GM12878 (cell line): ENCODE data around the gene HIVEP3. TPM values are rescaled to one million over a fixed set of nuclear protein-coding genes. Genes with fewer than 3 reads are reported as not detected.

Experiments
- ASH2L ChIP-seq: fragments of 300-600, 200-600 bp; sonication (generic); IDR thresholded peaks from 2 replicates; pipeline ENCODE4 v1.6.1; 2017; ENCODE audit warnings: low read depth, mild to moderate bottlenecking, borderline replicate concordance
- CHD1 ChIP-seq: IDR thresholded peaks from 2 replicates; pipeline ENCODE4 v1.6.1; 2012; ENCODE audit warnings: low read depth, low read length, improper control_type of control experiment
- EGR1 ChIP-seq, 2 experiments: IDR thresholded peaks; 1 replicate in 1 of 2; 2 replicates in 1 of 2; pipeline ENCODE4 v1.6.1; 2011 to 2012; ENCODE audit warnings: low read depth in 2 of 2, low read length in 2 of 2, borderline replicate concordance in 1 of 2, mild to moderate bottlenecking in 1 of 2, moderate library complexity in 1 of 2
- HDAC6 ChIP-seq: fragments of 200-600 bp; sonication (generic); IDR thresholded peaks from one replicate; pipeline ENCODE4 v1.8.0; 2017; ENCODE audit warnings: antibody characterized with exemption; ENCODE audit not compliant: unreplicated experiment
- IRF4 ChIP-seq: IDR thresholded peaks from 2 replicates; pipeline ENCODE4 v1.6.1; 2011; ENCODE audit warnings: low read depth, low read length
- NBN ChIP-seq: fragments of 450-650 bp; IDR thresholded peaks from 2 replicates; pipeline ENCODE4 v1.6.1; 2016
- NRF1 ChIP-seq: conservative IDR thresholded peaks from 2 replicates; pipeline ENCODE4 v1.6.1; 2011; ENCODE audit warnings: mild to moderate bottlenecking, low read depth, low read length, improper control_type of control experiment
- SRF ChIP-seq, 2 experiments: IDR thresholded peaks; 2 replicates each; pipeline ENCODE4 v1.6.1; 2011; ENCODE audit warnings: low read depth in 2 of 2, low read length in 2 of 2, mild to moderate bottlenecking in 1 of 2, moderate library complexity in 1 of 2
- STAT3 ChIP-seq: IDR thresholded peaks from 2 replicates; pipeline ENCODE4 v1.6.1; 2011; ENCODE audit warnings: low read depth, low read length, improper control_type of control experiment
- ZSCAN29 ChIP-seq: fragments of 450-650 bp; IDR thresholded peaks from 2 replicates; pipeline ENCODE4 v1.6.1; 2017; ENCODE audit warnings: mild to moderate bottlenecking, moderate library complexity
- polyA plus RNA-seq, 11 experiments: library from polyadenylated mRNA; depleted of rRNA in 4 of 11; unstranded in 6 of 11; stranded (reverse) in 5 of 11; fragments of >200 nt; fragmentation: Nextera tagmentation in 4 of 11; fragmentation: Illumina TruSeq in 1 of 11; extraction: Ambion mirVana in 4 of 11; extraction: Trizol in 1 of 11; gene quantifications; 1 replicate in 1 of 11; 2 replicates in 10 of 11; pipeline versions ENCODE4 v1.2.1 to v1.2.3, GENCODE V29; 2011 to 2016; ENCODE audit warnings: inconsistent platforms in 2 of 11, missing spikeins in 2 of 11, low read depth in 1 of 11
- total RNA-seq, 4 experiments: library from RNA; depleted of rRNA in 3 of 4; stranded (reverse); fragments of >200 nt in 3 of 4; fragmentation: Illumina TruSeq in 1 of 4; extraction: Trizol in 1 of 4; gene quantifications; 2 replicates each; pipeline versions ENCODE4 v1.2.1 to v1.2.3, GENCODE V29; 2013 to 2021
- TF ChIP-seq, protein P1 (sequence below): fragments of 150-350 bp; IDR thresholded peaks from 2 replicates; pipeline ENCODE4 v1.6.1; 2016; ENCODE audit warnings: low read depth, low read length
- TF ChIP-seq, protein P2 (sequence below): fragments of 450-650 bp; formaldehyde crosslinking; IDR thresholded peaks from 2 replicates; pipeline ENCODE4 v1.4.0; 2022; ENCODE audit warnings: mild to moderate bottlenecking, moderate library complexity
- TF ChIP-seq, protein P3 (sequence below): fragments of 150-350 bp; IDR thresholded peaks from 2 replicates; pipeline ENCODE4 v1.6.1; 2014; ENCODE audit warnings: mild to moderate bottlenecking, low read depth, low read length
- TF ChIP-seq, protein P4 (sequence below): fragments of 450-650 bp; IDR thresholded peaks from 2 replicates; pipeline ENCODE4 v1.6.1; 2018; ENCODE audit warnings: borderline replicate concordance, mild to moderate bottlenecking; ENCODE audit not compliant: partially characterized antibody
- TF ChIP-seq, protein P5 (sequence below): IDR thresholded peaks from 2 replicates; pipeline ENCODE4 v1.6.1; 2012; ENCODE audit warnings: low read depth, low read length, improper control_type of control experiment
- TF ChIP-seq, protein P6 (sequence below): fragments of 450-650 bp; IDR thresholded peaks from 2 replicates; pipeline ENCODE4 v1.6.1; 2016; ENCODE audit warnings: mild to moderate bottlenecking

The HIVEP3 gene
- total and polyA plus RNA-seq, 10 of the 15 experiments (the other 5 are each of a cell fraction or from before 2014, with no cell fraction given), result 1.8 to 13.6 (median 3.8) TPM

DNA sequence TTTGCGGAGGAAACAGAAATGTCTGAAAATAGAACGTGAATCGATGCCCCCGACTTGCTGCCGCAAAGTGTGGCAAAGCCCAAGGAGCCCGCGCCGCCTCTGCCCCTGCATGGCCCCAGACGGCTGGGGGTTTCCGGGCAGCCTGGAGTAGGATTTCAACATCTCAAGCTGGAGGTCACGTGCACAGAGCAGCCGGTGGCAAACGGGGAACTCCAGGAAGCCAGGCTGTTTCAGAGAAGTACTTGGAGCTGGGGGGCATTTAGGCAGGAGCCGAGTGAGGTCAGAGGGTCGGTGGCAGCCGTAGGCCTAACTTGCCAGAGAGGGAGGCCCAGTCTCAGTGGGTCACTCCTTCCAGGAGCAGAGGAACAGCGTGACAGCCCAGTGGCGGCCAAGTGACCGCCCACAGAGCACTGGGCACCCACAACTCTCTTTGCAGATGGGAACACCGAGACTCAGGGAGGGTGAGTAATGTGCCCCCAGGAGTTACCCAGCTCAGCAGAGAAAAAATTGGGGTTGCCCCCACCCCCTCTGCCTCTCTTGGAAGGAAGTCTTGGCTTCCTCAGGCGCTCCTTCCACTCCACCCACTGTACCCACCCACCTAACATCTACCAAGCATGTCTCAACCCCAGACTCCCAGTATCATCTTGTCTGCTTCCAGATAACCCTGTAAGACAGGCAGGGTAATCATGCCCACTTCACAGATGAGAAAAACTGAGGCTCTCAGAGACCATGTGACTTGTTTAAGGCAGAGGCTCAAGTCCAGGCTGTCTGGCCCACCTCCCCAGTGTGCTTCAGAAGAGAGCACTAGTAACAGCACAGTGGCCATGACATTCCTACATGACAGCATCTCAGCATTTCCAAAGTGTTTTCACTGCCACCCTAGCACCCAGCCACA lies 179.4 kb downstream of the HIVEP3 start (continued):
- TF ChIP-seq CHD1 (no peak), EGR1 (IDR thresholded peaks at IDR 0.05; ENCODE audit: borderline replicate concordance in 1 of 2, low read depth in 2 of 2, low read length in 2 of 2) (peak in 1 of 2 experiments; percentile 59; a peak in 2 of 3 replicates), STAT3 (no peak), ZSCAN29 (no peak), ASH2L (no peak), IRF4 (peak; percentile 16; the same call in 1 of the 2 replicates), SRF (IDR thresholded peaks at IDR 0.05; ENCODE audit: low read depth in 2 of 2, low read length in 2 of 2) (no peak), NBN (no peak), HDAC6 (no peak), NRF1 (no peak)
- TF ChIP-seq, protein P1, sequence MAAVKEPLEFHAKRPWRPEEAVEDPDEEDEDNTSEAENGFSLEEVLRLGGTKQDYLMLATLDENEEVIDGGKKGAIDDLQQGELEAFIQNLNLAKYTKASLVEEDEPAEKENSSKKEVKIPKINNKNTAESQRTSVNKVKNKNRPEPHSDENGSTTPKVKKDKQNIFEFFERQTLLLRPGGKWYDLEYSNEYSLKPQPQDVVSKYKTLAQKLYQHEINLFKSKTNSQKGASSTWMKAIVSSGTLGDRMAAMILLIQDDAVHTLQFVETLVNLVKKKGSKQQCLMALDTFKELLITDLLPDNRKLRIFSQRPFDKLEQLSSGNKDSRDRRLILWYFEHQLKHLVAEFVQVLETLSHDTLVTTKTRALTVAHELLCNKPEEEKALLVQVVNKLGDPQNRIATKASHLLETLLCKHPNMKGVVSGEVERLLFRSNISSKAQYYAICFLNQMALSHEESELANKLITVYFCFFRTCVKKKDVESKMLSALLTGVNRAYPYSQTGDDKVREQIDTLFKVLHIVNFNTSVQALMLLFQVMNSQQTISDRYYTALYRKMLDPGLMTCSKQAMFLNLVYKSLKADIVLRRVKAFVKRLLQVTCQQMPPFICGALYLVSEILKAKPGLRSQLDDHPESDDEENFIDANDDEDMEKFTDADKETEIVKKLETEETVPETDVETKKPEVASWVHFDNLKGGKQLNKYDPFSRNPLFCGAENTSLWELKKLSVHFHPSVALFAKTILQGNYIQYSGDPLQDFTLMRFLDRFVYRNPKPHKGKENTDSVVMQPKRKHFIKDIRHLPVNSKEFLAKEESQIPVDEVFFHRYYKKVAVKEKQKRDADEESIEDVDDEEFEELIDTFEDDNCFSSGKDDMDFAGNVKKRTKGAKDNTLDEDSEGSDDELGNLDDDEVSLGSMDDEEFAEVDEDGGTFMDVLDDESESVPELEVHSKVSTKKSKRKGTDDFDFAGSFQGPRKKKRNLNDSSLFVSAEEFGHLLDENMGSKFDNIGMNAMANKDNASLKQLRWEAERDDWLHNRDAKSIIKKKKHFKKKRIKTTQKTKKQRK, result no peak
- TF ChIP-seq, protein P2, sequence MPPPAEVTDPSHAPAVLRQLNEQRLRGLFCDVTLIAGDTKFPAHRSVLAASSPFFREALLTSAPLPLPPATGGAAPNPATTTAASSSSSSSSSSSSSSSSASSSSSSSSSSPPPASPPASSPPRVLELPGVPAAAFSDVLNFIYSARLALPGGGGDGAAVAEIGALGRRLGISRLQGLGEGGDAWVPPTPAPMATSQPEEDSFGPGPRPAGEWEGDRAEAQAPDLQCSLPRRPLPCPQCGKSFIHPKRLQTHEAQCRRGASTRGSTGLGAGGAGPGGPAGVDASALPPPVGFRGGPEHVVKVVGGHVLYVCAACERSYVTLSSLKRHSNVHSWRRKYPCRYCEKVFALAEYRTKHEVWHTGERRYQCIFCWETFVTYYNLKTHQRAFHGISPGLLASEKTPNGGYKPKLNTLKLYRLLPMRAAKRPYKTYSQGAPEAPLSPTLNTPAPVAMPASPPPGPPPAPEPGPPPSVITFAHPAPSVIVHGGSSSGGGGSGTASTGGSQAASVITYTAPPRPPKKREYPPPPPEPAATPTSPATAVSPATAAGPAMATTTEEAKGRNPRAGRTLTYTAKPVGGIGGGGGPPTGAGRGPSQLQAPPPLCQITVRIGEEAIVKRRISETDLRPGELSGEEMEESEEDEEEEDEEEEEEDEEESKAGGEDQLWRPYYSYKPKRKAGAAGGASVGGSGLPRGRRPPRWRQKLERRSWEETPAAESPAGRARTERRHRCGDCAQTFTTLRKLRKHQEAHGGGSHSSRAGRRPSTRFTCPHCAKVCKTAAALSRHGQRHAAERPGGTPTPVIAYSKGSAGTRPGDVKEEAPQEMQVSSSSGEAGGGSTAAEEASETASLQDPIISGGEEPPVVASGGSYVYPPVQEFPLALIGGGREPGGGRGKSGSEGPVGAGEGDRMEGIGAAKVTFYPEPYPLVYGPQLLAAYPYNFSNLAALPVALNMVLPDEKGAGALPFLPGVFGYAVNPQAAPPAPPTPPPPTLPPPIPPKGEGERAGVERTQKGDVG (CRISPR knock-in tag), result no peak
- TF ChIP-seq, protein P3, sequence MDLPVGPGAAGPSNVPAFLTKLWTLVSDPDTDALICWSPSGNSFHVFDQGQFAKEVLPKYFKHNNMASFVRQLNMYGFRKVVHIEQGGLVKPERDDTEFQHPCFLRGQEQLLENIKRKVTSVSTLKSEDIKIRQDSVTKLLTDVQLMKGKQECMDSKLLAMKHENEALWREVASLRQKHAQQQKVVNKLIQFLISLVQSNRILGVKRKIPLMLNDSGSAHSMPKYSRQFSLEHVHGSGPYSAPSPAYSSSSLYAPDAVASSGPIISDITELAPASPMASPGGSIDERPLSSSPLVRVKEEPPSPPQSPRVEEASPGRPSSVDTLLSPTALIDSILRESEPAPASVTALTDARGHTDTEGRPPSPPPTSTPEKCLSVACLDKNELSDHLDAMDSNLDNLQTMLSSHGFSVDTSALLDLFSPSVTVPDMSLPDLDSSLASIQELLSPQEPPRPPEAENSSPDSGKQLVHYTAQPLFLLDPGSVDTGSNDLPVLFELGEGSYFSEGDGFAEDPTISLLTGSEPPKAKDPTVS, result no peak
- TF ChIP-seq, protein P4, sequence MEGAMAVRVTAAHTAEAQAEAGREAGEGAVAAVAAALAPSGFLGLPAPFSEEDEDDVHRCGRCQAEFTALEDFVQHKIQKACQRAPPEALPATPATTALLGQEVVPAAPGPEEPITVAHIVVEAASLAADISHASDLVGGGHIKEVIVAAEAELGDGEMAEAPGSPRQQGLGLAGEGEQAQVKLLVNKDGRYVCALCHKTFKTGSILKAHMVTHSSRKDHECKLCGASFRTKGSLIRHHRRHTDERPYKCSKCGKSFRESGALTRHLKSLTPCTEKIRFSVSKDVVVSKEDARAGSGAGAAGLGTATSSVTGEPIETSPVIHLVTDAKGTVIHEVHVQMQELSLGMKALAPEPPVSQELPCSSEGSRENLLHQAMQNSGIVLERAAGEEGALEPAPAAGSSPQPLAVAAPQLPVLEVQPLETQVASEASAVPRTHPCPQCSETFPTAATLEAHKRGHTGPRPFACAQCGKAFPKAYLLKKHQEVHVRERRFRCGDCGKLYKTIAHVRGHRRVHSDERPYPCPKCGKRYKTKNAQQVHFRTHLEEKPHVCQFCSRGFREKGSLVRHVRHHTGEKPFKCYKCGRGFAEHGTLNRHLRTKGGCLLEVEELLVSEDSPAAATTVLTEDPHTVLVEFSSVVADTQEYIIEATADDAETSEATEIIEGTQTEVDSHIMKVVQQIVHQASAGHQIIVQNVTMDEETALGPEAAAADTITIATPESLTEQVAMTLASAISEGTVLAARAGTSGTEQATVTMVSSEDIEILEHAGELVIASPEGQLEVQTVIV, result peak; percentile 66
- TF ChIP-seq, protein P5, sequence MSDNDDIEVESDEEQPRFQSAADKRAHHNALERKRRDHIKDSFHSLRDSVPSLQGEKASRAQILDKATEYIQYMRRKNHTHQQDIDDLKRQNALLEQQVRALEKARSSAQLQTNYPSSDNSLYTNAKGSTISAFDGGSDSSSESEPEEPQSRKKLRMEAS, result peak; percentile 81
- TF ChIP-seq, protein P6, sequence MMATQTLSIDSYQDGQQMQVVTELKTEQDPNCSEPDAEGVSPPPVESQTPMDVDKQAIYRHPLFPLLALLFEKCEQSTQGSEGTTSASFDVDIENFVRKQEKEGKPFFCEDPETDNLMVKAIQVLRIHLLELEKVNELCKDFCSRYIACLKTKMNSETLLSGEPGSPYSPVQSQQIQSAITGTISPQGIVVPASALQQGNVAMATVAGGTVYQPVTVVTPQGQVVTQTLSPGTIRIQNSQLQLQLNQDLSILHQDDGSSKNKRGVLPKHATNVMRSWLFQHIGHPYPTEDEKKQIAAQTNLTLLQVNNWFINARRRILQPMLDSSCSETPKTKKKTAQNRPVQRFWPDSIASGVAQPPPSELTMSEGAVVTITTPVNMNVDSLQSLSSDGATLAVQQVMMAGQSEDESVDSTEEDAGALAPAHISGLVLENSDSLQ, result no peak
